GM19035 (cell line): ENCODE data around the gene STAB2.
"Not testable (repeated sequence)": the region's sequence is repeated elsewhere in the genome, so short reads cannot be mapped to it uniquely, and the experiment has no call there.

ENCODE experiments used
- ATAC-seq: cut with Tn5 transposase; IDR thresholded peaks from one replicate; pipeline ENCODE4 v1.9.1; 2021; ENCODE audit not compliant: unreplicated experiment

STAB2 gene

DNA sequence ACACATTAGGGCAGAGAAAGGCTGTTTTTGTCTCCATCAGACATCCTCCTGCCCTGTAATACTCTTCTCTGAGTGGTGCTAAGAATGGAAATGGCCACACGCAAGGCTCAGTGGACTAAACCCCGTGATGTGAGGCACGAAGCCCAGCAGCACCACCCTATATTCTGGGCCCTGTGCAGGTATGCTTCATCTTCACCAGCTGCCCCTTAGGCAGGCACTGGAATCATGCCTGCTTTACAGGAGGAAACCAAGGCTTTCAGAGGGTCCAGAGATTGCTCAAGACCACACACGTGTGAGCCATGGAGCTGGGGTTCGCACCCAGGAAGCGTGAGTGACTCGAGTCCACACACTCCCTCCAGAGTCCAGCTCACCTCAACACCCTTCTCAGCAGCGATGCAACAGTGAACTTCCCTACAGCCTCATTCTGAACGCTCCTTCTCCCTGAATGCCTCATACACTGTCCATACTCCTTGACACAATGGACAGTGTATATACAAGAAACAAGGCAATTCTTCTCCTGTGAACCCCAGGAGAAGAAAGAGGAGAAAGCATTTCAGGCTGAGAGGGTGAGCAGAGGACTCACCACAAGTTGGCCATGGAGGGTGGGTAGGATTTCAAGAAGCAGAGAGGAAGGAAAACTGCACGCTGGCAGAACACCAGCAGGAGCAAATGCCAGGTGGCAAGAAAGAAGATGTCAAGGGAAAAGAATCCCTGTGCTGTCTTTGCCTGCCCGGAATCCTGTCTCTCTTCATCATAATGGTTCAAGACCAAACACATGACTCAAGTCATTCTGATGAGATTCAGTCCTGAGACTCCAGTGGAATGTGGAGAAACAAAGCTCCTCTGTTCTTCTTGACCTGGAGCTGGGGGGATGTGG lies 214.9 kb downstream of the STAB2 start:
- ATAC-seq = no peak

DNA sequence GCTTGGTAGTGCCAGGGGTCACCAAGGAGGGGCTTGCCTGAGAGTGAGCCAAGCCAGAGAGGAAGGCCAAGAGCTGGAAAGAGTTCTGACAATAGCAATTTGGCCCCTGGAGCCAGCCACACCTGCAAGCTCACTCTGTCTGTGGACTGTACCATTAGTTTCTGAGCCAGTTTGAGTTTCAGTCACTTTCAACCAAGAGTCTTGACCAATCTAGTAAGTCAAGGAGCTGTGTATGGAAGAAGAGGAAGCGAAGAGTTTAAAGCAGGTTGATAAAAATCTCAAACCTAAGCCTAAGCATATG lies 215.5 kb downstream of the STAB2 start:
- no peak for ATAC-seq

DNA sequence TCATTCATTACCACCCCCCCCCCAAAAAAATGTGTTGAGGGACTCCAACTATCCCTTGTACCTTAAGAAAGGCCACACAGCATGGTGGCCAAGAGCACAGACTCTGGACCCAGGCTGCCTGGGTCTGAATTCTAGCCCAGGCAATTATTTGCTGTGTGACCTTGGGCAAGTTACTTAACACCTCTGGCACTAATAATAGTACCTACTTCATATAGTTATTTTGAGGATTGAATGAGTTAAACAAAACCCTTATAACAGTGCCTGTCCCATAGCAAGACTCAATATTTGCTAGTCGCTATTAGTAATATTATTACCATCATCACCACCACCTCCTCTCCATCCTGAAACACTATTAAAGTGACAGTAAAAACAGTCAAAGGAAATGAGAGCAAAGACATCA lies 216.8 kb downstream of the STAB2 start:
- no peak for ATAC-seq

DNA sequence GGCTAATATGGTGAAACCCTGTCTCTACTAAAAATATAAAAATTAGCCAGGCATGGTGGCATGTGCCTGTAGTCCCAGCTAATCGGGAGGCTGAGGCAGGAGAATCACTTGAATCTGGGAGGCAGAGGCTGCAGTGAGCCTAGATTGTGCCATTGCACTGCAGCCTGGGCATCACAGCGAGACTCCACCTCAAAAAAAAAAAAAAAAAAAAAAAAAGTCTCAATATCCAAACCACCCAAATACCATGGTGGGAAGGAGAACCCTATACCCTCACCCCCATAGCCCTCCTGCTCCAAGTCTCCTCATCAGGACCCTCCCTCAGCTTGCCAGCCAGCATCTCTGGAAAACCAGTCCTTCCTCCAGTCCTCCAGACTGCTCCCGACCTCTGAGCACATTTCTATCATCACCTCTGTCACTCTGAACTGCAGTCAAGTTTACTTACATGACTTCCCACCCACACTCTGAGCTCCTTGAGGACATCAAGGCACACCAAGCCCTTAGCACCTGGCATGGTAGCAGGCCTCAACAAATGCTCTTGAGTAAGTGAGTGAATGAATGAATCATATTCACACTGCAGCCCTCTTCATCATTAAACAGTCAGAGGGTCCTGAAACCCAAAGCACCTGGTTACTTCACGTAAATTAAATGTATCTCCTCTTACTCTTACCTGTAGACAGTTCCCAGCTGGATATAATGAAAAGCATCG lies 218.7 kb downstream of the STAB2 start:
- ATAC-seq = no peak

DNA sequence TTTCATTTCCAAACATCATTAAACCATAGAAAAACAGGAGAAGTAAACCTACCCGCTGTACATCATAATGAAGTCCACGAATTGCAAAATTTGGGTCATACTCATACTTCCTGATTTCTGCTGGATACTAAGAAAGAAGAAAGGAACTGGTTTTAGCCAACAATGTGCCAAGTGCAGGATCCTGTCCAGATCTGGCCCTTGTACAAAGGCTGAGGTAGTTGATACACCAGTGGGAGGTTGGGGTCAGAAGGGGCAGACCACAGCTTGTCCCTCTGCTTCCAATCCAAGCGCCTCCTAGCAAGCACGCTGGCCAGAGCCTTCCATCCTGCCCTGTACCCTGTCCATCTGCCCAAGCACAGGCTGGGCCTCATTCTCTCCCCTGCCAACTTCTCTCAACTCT lies 219.7 kb downstream of the STAB2 start:
- ATAC-seq = no peak

DNA sequence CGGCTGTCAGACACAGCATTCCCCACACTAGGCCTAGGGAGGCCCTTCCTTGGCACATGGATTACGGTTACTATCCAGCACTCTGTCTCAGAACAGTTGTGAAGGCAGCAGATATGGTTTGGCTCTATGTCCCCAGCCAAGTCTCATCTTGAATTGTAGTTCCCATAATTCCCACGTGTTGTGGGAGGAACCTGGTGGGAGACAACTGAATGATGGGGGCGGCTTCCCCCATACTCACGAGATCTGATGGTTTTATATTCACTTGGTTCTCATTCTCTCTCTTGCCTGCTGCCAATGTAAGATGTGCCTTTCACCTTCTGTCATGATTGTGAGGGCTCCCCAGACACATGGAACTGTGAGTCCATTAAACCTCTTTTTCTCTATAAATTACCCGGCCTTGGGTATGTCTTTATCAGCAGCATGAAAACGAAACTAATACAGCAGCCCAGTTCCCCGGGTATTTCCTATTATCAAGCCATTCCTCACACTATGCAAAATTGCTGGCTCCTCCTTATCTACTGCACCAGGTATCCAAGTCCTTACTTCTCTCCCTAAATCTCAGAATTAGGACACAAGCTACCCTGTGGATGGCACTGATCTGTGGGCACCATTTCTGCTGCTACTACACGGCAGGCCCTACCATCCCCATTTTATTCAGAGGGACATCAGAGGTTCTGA lies 220.6 kb downstream of the STAB2 start:
- no peak for ATAC-seq

DNA sequence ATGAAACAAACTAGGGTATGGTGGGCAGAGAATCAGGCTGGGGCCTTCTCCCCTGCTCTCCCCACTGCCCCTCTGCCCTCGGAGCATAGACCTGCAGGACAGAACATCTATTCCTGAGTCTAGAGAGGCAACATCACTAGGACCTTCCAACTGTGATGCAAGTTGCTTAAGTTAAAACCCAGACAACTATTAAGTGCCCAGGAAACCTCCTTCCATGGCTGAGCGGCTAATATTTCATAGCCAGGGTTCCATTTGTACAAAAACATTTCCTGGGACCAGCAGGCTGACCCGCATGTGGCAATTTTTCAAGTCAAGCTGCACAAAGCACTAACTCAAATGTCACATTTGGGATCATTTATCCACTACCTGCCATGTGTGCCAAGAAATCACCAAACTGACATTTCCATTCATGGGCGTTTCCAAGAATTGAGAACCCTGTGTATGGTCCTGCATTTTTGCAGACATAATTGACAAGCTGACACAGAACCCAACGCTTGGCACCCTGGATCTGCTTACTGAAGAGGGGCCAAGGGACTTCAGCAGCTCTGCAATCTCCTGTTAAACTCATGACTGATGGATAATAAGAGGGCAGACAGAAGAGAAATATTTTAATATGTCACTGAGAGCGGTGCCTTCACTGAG lies 221.3 kb downstream of the STAB2 start:
- ATAC-seq = no peak

DNA sequence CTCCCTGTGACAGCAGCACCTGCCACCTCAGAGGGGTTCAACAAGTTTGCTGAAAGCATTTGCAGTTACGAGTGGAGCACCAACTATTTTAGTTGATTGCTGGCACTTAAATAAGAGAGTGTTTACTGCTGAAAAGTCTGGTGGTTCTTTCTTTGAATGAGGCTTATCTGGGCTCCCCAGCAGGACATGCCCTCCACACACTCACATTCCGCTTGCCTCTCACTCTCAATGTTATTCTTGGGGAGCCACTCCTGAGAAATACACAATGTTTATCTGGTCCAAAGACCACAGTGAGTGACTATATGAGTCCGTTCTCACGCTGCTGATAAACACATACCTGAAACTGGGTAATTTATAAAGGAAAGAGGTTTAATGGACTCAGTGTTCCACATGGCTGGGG lies 222.1 kb downstream of the STAB2 start:
- no peak for ATAC-seq

DNA sequence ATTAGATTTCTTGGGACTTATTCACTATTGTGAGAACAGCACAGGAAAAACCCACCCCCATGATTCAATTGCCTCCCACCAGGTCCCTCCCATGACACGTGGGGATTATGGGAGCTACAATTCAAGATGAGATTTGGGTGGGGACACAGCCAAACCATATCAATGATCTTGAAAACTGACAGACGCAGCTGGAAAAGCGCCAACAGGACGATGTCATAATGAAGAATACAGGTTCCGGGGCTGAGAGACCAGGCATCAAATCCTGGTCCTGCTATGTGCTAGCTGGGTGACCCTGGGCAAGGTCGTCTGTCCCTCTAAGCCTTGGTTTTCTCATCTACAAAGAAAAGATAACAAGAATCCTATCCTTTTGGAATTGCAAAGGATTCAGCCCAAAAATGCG lies 222.6 kb downstream of the STAB2 start:
- not testable (repeated sequence) for ATAC-seq

DNA sequence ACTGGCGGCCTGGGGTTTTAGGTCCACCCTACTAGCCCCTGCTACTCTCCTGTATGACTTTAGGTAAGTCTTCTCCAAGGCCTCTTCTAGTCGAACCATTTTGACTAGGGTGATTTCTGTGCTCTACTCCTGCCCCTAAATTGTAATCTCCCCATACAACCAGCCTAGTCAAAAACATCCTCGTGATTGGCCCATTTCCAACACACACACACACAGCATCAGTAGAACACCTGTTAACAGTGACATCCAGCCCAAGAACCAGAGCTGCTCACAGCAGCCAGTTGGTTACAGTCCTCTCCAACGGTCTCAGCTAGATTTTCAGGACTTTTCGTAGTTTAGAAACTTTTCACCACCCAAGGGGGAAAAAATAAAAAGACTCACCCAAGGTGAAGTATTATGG lies 223.0 kb downstream of the STAB2 start:
- no peak for ATAC-seq

DNA sequence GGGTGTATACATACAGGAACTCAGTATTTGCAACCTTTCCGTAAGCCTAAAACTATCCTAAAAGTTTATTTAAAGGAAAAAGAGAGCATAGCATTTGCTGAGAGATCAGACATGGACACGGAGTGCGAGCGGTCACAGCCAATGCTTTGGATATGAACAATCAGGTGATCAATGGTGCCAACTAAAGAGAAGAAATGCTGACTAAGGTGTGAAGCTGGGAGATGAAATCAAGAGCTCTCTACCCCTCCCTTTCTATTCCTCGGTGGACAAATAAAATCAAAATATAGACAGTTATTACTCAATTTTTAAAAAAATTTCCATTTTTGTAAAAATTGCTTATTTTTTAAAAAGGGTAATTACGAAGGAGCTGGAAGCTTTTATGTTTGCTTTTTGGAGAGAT lies 224.7 kb downstream of the STAB2 start:
- ATAC-seq = no peak

DNA sequence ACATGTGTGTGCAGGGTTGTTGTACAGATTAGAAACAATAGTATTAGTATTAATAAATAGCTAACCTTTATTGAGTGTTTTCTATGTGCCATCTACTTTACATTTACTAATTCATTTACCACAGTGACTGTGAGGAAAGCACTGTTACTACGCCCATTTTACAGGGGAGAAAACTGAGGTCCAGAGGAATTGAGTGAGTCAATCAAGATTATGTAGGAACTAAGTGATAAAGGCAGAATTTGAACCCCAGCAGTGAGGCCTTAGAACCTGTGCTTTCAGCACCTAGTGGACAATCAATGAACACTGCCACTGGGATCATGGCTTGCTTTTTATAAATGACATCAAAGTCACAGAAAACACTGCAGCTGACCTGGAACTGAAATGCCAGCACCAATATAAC lies 225.7 kb downstream of the STAB2 start:
- ATAC-seq = no peak

DNA sequence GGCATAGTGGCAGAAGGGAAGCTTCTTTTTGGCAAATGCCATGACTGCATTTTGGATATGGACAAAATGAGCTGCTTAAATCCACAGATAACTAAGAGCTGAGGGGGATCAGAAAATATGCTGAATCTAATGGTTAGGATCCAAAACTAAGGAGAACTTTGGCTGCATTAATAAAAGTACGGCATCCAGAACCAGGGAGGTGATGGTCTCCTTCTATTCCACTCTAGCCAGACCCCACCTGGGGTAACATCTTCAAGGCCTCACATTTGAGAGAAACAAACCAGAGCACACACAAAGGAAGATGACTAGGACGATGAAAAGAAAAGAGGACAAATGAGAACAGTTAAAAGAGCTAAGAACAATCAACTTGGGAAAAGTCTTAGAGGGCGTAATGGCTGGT lies 226.4 kb downstream of the STAB2 start:
- ATAC-seq = no peak

DNA sequence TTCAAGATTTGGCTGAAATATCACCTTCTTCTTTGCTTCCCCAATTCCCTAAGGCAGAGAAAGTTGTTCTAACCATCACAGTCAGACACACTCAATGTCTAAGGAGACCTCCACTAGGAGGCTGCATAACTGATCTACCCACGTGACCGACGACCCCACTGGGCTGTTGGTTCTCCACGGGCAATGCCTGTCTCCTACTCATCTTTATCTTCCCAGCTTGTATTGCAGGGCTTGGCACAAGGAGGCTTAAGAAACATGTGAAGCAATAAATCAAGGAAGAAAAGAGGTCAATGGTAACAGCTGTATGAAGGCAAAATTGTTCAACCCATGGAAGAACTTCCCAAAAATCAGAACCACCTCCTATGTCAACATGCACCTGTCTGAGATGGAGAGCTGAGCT lies 226.9 kb downstream of the STAB2 start:
- ATAC-seq = no peak

DNA sequence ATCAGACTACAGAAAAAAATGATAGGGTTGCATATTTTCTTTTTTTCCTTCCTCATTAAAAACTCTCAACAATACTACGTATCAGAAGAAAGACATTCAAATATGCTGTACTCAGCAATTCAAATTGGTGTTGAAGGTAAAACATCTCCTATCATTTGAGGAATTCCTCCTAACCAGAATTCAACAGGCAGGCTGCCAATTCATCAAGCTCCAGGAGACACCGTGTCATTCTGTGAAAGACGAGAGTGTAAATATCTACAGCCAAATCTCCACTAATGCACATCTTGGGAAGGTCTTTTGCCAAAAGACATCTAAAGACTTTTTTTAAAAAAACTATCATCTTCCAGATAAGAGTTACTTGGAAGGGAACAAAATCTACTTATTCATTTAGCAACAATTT lies 227.4 kb downstream of the STAB2 start:
- no peak for ATAC-seq
